Body of pancreas (tissue), 4 donors: ENCODE results near the gene MTTP. TPM values are rescaled to one million over a fixed set of nuclear protein-coding genes. Genes with fewer than 3 reads are reported as not detected.

Experiments
- ATAC-seq: fragments of 150-250 bp; one replicate; pipeline ENCODE4 v1.9.1; 2016
- DNase-seq, 4 donors: peaks; one replicate each; pipeline ENCODE4 v3.0.0-alpha.2; 2019
- H3K27ac ChIP-seq, 4 donors: fragments of 200-600 bp; sonication (generic); 1 replicate in 3 of 4; 2 replicates in 1 of 4; pipeline versions ENCODE4 v1.5.1 to v1.6.1; 2016 to 2019; ENCODE audit warnings: mild to moderate bottlenecking in 1 of 4, mixed read lengths in 1 of 4, moderate library complexity in 1 of 4
- H3K27me3 ChIP-seq, 2 donors: fragments of 200-600 bp; sonication (generic); one replicate each; pipeline ENCODE4 v1.6.0; 2016; ENCODE audit warnings: mild to moderate bottlenecking in 1 of 2
- H3K36me3 ChIP-seq, 2 donors: fragments of 200-600 bp; sonication (generic); replicated peaks in 1 of 2; 2 replicates each; pipeline ENCODE4 v1.5.1; 2016; ENCODE audit warnings: low read depth in 2 of 2; ENCODE audit not compliant: insufficient read depth in 1 of 2
- H3K4me1 ChIP-seq: fragments of 200-600 bp; sonication (generic); one replicate; pipeline ENCODE4 v1.6.0; 2016
- H3K4me3 ChIP-seq, 2 donors: fragments of 200-600 bp; sonication (generic); 1 replicate in 1 of 2; 2 replicates in 1 of 2; pipeline ENCODE4 v1.5.1; 2016 to 2019
- H3K9me3 ChIP-seq, 3 donors: fragments of 200-600 bp; sonication (generic); 1 replicate in 2 of 3; 2 replicates in 1 of 3; pipeline ENCODE4 v1.5.1; 2016
- POLR2A ChIP-seq, 3 donors: fragments of 450-650 bp; IDR thresholded peaks; one replicate each; pipeline ENCODE4 v1.6.1; 2016; ENCODE audit warnings: antibody characterized with exemption in 3 of 3, mild to moderate bottlenecking in 2 of 3
- WGBS, 2 donors: methylation state at CpG; one replicate each; pipeline ENCODE4 v1.1.5; 2017; 5-methylcytosine and 5-hydroxymethylcytosine counted together
- intact Hi-C: fragments of 100-400 bp; cut with DNase I; formaldehyde crosslinking; loops from one replicate; pipeline ENCODE4 v1.15.1; 2023
- total RNA-seq, 2 donors: library from RNA; depleted of rRNA; stranded (reverse); fragments of >200 nt; gene quantifications; one replicate each; pipeline ENCODE4 v1.1.0, GENCODE V29; 2016
- TF ChIP-seq, protein P1 (sequence below), 7 experiments: fragments of 450-650 bp in 4 of 7; fragments of 200-600 bp in 3 of 7; sonication (generic) in 3 of 7; IDR thresholded peaks; one replicate each; pipeline ENCODE4 v1.5.1; 2016 to 2019; ENCODE audit warnings: antibody characterized with exemption in 7 of 7

The MTTP gene
- total RNA-seq, 2 donors from 2014 or later, result not detected

DNA sequence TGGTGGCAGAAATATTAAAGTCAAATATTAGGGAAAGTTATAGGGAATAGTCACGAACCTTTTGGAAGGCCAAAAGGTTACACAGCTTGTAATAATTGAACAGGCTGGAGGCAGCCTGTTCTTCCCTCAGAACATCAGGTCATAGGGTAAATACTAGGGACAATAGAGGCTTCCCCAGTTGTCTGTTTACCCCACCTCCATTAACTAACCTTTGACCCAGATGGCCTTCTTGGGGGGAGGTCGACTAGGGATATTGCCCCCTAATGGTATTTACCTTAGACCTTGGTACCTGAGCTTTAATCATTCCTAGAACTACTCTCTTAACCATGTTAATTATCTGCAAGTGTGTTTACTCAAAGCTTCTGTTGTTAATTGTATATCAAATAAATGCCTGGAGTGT, 37.8 kb upstream of the MTTP start:
- intact Hi-C loops, result no loop called here
- no peaks in the 10 kb centered on the region for H3K9me3 ChIP-seq
- no peak for TF ChIP-seq POLR2A (IDR thresholded peaks at IDR 0.05)
- TF ChIP-seq, protein P1, sequence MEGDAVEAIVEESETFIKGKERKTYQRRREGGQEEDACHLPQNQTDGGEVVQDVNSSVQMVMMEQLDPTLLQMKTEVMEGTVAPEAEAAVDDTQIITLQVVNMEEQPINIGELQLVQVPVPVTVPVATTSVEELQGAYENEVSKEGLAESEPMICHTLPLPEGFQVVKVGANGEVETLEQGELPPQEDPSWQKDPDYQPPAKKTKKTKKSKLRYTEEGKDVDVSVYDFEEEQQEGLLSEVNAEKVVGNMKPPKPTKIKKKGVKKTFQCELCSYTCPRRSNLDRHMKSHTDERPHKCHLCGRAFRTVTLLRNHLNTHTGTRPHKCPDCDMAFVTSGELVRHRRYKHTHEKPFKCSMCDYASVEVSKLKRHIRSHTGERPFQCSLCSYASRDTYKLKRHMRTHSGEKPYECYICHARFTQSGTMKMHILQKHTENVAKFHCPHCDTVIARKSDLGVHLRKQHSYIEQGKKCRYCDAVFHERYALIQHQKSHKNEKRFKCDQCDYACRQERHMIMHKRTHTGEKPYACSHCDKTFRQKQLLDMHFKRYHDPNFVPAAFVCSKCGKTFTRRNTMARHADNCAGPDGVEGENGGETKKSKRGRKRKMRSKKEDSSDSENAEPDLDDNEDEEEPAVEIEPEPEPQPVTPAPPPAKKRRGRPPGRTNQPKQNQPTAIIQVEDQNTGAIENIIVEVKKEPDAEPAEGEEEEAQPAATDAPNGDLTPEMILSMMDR (IDR thresholded peaks at IDR 0.05), result no peak
- no peaks in the 10 kb centered on the region for H3K36me3 ChIP-seq
- no peak overlapping the region for H3K27ac ChIP-seq
- no peak for DNase-seq
- H3K27me3 ChIP-seq, result no peaks in the 10 kb centered on the region
- no peak for ATAC-seq
- no peak overlapping the region for H3K4me3 ChIP-seq
- peaks cover 6% of the 10 kb centered on the region for H3K4me1 ChIP-seq
- 59 to 62% methylated on average over 2 of the region's 2 CpGs for WGBS, 2 donors

GRCh38 chr4:99537674-99538073, 37.0 kb upstream of the MTTP start:
- WGBS, 2 donors, result 59 to 80% methylated on average over 4 of the region's 4 CpGs
- ATAC-seq (no peak), DNase-seq (no peak)
- no peaks in the 10 kb centered on the region for H3K9me3 ChIP-seq
- no peak overlapping the region for H3K27ac ChIP-seq
- H3K4me1 ChIP-seq, result peaks cover 6% of the 10 kb centered on the region
- no peak overlapping the region for H3K4me3 ChIP-seq
- TF ChIP-seq POLR2A (IDR thresholded peaks at IDR 0.05), result no peak
- TF ChIP-seq, protein P1 (IDR thresholded peaks at IDR 0.05), result no peak
- intact Hi-C loops, result no loop called here
- no peaks in the 10 kb centered on the region for H3K27me3 ChIP-seq
- H3K36me3 ChIP-seq, result no peaks in the 10 kb centered on the region

DNA sequence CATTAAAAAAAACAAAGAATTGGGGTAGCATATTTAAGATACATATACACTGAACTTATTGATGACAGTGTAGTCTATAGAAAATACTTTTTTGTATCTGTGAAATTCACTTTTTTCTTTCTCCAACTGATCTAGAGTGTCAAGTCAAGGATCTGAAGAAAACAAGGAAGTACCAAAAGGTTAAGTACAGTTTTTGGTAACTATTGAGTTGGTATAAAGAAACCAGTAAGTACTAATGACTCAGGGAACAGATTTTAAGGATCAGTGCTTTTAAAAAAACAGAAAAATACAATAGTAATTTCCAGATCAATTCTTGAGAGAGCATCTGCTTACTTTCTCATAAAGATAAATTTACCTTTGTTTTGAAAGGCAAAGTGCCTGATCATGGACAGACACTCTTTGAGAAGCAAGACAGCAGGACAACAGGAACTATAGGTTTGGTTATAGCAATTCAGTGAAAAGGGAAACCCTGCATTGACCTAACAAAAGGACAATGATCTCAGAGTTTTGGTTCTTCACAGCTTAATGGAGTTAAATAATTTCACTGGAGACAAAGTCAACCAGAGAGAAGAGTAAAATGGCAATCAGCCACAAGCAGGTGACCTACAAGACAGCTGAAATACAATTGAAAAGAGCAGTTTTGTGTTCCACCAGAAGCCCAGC, 34.2 kb upstream of the MTTP start:
- peaks cover 6% of the 10 kb centered on the region for H3K4me1 ChIP-seq
- H3K27ac ChIP-seq, result peak overlapping the region in 3 of 4 donors; percentile 1 to 48 (median 22)
- no peak overlapping the region for H3K4me3 ChIP-seq
- H3K27me3 ChIP-seq, result no peaks in the 10 kb centered on the region
- H3K9me3 ChIP-seq, result no peaks in the 10 kb centered on the region
- TF ChIP-seq, protein P1 (IDR thresholded peaks at IDR 0.05), result no peak
- no peak for TF ChIP-seq POLR2A (IDR thresholded peaks at IDR 0.05)
- DNase-seq (no peak), ATAC-seq (peak; percentile 27)
- intact Hi-C loops, result no loop called here
- no peaks in the 10 kb centered on the region for H3K36me3 ChIP-seq

GRCh38 chr4:99552872-99553271, 21.8 kb upstream of the MTTP start:
- Histone ChIP-seq H3K27ac (no peak overlapping the region), H3K27me3 (no peaks in the 10 kb centered on the region), H3K4me3 (no peak overlapping the region), H3K36me3 (peaks cover 0 to 5% of the 10 kb centered on the region in 2 donors), H3K9me3 (no peaks in the 10 kb centered on the region), H3K4me1 (no peaks in the 10 kb centered on the region)
- 95 to 97% methylated on average over 2 of the region's 2 CpGs for WGBS, 2 donors
- TF ChIP-seq, protein P1 (IDR thresholded peaks at IDR 0.05), result no peak
- TF ChIP-seq POLR2A (IDR thresholded peaks at IDR 0.05), result no peak
- ATAC-seq, result no peak
- intact Hi-C loops, result no loop called here
- no peak for DNase-seq
